Endothelial cell (in vitro differentiated cells): ENCODE data around the gene UBE2E1. TPM values are rescaled to one million over a fixed set of nuclear protein-coding genes. Genes with fewer than 3 reads are reported as not detected.
A peak's percentile ranks its signal among the peaks of the same experiment; 100 is the strongest.

Experiments
- DNase-seq: peaks from one replicate; pipeline ENCODE4 v3.0.0; 2021; ENCODE audit warnings: low spot score
- H3K27ac Mint-ChIP-seq: one replicate; pipeline ENCODE4 v1.8.0; 2021; ENCODE audit warnings: mixed read lengths, inconsistent platforms; ENCODE audit not compliant: unreplicated experiment
- H3K27me3 Mint-ChIP-seq: one replicate; pipeline ENCODE4 v1.8.0; 2021; ENCODE audit warnings: mild to moderate bottlenecking, moderate library complexity, mixed read lengths, inconsistent platforms; ENCODE audit not compliant: unreplicated experiment
- H3K36me3 Mint-ChIP-seq: one replicate; pipeline ENCODE4 v1.8.0; 2021; ENCODE audit warnings: mild to moderate bottlenecking, low read depth, mixed read lengths, inconsistent platforms; ENCODE audit not compliant: unreplicated experiment
- H3K4me1 Mint-ChIP-seq: one replicate; pipeline ENCODE4 v1.8.0; 2021; ENCODE audit warnings: mild to moderate bottlenecking, mixed read lengths, inconsistent platforms; ENCODE audit not compliant: unreplicated experiment
- H3K4me3 Mint-ChIP-seq: one replicate; pipeline ENCODE4 v1.8.0; 2021; ENCODE audit warnings: mild to moderate bottlenecking, mixed read lengths, inconsistent platforms; ENCODE audit not compliant: unreplicated experiment
- H3K9me3 Mint-ChIP-seq: one replicate; pipeline ENCODE4 v1.8.0; 2021; ENCODE audit warnings: mixed read lengths, inconsistent platforms; ENCODE audit not compliant: unreplicated experiment
- total RNA-seq: library from RNA; stranded (reverse); fragmentation: NEBNext Ultra II Directional; extraction: Animal tissue kit (Norgen Biotek cat#: 25700); gene quantifications from one replicate; pipeline ENCODE4 v1.2.1, GENCODE V29; 2021; ENCODE audit not compliant: unreplicated experiment
- TF ChIP-seq, protein P1 (sequence below): fragments of 200-600 bp; sonication (generic); IDR thresholded peaks from one replicate; pipeline ENCODE4 v1.5.0; 2021; ENCODE audit warnings: antibody characterized with exemption; ENCODE audit not compliant: unreplicated experiment

The UBE2E1 gene
- total RNA-seq, 1 donor from 2014 or later: 129 TPM

DNA sequence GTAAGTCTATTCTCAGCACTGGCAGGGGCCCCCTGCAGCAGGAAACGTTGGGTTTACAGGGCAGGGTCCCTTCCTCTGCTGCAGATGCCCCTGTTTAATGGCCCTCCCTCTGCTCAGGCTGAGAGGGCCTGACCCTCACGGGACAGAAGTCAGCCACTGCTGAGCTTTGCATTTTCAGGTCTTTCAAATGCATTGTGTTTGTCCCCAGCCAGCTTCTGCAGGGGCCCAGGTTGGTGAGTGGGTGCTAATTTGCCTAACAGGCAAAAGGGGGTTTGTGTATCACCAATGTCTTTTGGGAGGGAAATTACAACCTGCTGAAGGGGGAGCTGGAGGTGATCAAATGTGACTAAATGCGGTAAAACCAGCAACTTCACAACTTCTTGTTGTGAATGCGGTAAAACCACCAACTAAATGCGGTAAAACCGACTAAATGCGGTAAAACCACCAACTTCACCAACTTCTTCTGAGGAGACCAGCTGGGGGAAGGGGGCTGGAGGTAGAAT lies 44.8 kb upstream of the UBE2E1 start:
- TF ChIP-seq, protein P1, sequence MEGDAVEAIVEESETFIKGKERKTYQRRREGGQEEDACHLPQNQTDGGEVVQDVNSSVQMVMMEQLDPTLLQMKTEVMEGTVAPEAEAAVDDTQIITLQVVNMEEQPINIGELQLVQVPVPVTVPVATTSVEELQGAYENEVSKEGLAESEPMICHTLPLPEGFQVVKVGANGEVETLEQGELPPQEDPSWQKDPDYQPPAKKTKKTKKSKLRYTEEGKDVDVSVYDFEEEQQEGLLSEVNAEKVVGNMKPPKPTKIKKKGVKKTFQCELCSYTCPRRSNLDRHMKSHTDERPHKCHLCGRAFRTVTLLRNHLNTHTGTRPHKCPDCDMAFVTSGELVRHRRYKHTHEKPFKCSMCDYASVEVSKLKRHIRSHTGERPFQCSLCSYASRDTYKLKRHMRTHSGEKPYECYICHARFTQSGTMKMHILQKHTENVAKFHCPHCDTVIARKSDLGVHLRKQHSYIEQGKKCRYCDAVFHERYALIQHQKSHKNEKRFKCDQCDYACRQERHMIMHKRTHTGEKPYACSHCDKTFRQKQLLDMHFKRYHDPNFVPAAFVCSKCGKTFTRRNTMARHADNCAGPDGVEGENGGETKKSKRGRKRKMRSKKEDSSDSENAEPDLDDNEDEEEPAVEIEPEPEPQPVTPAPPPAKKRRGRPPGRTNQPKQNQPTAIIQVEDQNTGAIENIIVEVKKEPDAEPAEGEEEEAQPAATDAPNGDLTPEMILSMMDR: no peak
- Mint-ChIP-seq H3K36me3 (no peaks in the 10 kb centered on the region), H3K4me3 (no peak overlapping the region), H3K27me3 (no peaks in the 10 kb centered on the region), H3K4me1 (peaks cover 22% of the 10 kb centered on the region), H3K27ac (no peak overlapping the region), H3K9me3 (no peaks in the 10 kb centered on the region)
- DNase-seq: no peak

DNA sequence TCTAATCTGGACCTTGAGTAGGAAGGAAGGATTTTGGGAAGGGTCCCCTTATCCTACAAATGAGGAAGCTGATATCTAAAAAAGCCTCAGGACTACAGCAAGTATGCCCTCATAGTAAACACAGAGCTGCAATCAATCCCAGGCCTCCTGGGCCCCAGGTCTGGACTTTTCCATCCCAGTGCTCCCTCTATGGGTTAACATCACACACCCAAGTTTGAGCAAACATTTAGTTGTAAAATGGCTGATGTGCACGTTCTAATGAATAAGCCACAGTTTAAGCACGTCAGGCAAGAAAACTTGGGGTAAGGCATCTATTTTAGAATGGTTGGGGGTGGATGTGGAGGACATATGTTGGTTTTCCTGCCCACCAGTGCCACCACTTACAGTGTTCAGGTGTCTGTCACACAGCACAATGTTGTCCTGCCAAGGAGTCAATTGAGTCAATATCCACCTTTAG lies 44.3 kb upstream of the UBE2E1 start:
- H3K27ac Mint-ChIP-seq: no peak overlapping the region
- H3K4me1 Mint-ChIP-seq: peaks cover 22% of the 10 kb centered on the region
- no peaks in the 10 kb centered on the region for H3K36me3 Mint-ChIP-seq
- H3K4me3 Mint-ChIP-seq: no peak overlapping the region
- TF ChIP-seq, protein P1: peak; percentile 24
- peak; percentile 31 for DNase-seq
- no peaks in the 10 kb centered on the region for H3K9me3 Mint-ChIP-seq
- H3K27me3 Mint-ChIP-seq: no peaks in the 10 kb centered on the region

GRCh38 chr3:23762214-23762613 lies 43.5 kb upstream of the UBE2E1 start:
- Mint-ChIP-seq H3K9me3 (no peaks in the 10 kb centered on the region), H3K27me3 (no peaks in the 10 kb centered on the region), H3K4me3 (no peak overlapping the region), H3K36me3 (no peaks in the 10 kb centered on the region), H3K27ac (no peak overlapping the region), H3K4me1 (peaks cover 22% of the 10 kb centered on the region)
- DNase-seq: no peak
- TF ChIP-seq, protein P1: no peak

DNA sequence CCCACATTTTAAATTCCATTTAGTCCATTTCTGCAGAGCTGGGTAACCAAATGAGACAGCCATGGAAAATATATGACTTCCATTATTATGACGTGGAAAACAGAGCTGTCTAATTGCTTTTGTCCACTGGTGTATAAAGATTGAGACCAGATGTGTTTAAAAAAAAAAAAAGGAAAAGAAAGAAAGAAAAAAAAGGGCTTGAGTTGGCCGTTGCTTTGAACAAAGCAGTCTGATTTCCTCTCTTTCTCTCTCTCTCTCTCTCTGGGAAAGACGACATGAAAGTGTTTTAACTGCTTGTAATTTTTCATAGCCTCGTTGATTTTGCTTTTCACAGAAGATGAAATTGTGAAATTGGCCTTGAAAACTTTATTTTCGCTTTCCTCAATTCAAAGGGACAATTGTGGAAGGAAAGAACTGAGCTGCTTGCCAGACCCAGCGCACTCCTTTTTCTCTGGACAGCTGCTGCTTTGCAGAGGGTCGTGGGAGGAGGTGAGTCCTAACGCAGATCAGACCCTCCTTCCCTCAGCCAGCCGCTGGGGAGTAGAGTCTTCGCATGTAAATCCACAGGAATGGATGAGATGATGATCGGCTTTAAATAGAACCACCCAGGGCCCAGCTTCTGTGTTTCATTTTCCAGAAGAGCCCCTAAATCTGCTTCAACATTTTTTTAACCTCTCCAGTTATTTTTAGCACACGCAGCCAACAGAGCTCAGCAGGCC lies 42.8 kb upstream of the UBE2E1 start:
- Mint-ChIP-seq H3K9me3 (no peaks in the 10 kb centered on the region), H3K27me3 (no peaks in the 10 kb centered on the region), H3K27ac (no peak overlapping the region), H3K36me3 (no peaks in the 10 kb centered on the region), H3K4me3 (no peak overlapping the region), H3K4me1 (peaks cover 22% of the 10 kb centered on the region)
- no peak for DNase-seq
- TF ChIP-seq, protein P1: no peak

- peaks cover 22% of the 10 kb centered on the region for H3K4me1 Mint-ChIP-seq
- H3K9me3 Mint-ChIP-seq: no peaks in the 10 kb centered on the region
- H3K27me3 Mint-ChIP-seq: no peaks in the 10 kb centered on the region
- H3K27ac Mint-ChIP-seq: no peak overlapping the region
- no peak overlapping the region for H3K4me3 Mint-ChIP-seq
- TF ChIP-seq, protein P1: no peak
- no peaks in the 10 kb centered on the region for H3K36me3 Mint-ChIP-seq
- no peak for DNase-seq
Observed at GRCh38 chr3:23764407-23764806, 41.3 kb upstream of the UBE2E1 start.
